OCI-LY1 (cell line): Measurements from ENCODE around the gene OR2S2.

Source experiments
- H2AFZ ChIP-seq: fragments of 200-600 bp; sonication (generic), shearing (Covaris generic); 2 replicates; pipeline ENCODE4 v1.6.0; 2014; ENCODE audit warnings: antibody characterized with exemption, mild to moderate bottlenecking, low read length
- H3F3A ChIP-seq: fragments of 200-600 bp; sonication (generic), shearing (Covaris generic); 2 replicates; pipeline ENCODE4 v1.6.0; 2014; ENCODE audit warnings: mild to moderate bottlenecking, antibody characterized with exemption, low read length, moderate library complexity; ENCODE audit not compliant: insufficient read depth
- H3K27ac ChIP-seq: fragments of 200-600 bp; sonication (generic); 2 replicates; pipeline ENCODE4 v1.5.1; 2014; ENCODE audit warnings: low read length, mixed run types, mild to moderate bottlenecking, low read depth; ENCODE audit not compliant: poor library complexity, severe bottlenecking
- H3K27me3 ChIP-seq: fragments of 200-600 bp; sonication (generic); 2 replicates; pipeline ENCODE4 v1.6.0; 2014; ENCODE audit warnings: antibody characterized with exemption, mild to moderate bottlenecking, low read length, moderate library complexity; ENCODE audit not compliant: insufficient read depth
- H3K36me3 ChIP-seq: fragments of 200-600 bp; sonication (generic); 2 replicates; pipeline ENCODE4 v1.6.1; 2014; ENCODE audit warnings: mild to moderate bottlenecking, antibody characterized with exemption, low read length, moderate library complexity, mixed read lengths; ENCODE audit not compliant: insufficient read depth
- H3K4me1 ChIP-seq: fragments of 200-600 bp; sonication (generic); 2 replicates; pipeline ENCODE4 v1.5.1; 2014; ENCODE audit warnings: mild to moderate bottlenecking, low read length, moderate library complexity; ENCODE audit not compliant: insufficient read depth, severe bottlenecking
- H3K4me2 ChIP-seq: fragments of 200-600 bp; sonication (generic), shearing (Covaris generic); 2 replicates; pipeline ENCODE4 v1.6.1; 2014; ENCODE audit warnings: low read length
- H3K4me3 ChIP-seq: fragments of 200-600 bp; sonication (generic); 2 replicates; pipeline ENCODE4 v1.5.1; 2014; ENCODE audit warnings: low read length, low read depth, mild to moderate bottlenecking, mixed read lengths; ENCODE audit not compliant: poor library complexity, severe bottlenecking
- H3K79me2 ChIP-seq: fragments of 200-600 bp; shearing (Covaris generic); 2 replicates; pipeline ENCODE4 v1.6.1; 2016; ENCODE audit warnings: mixed run types, low read length, mixed read lengths; ENCODE audit not compliant: insufficient read depth
- H3K9ac ChIP-seq: fragments of 200-600 bp; sonication (generic), shearing (Covaris generic); 2 replicates; pipeline ENCODE4 v1.6.1; 2014; ENCODE audit warnings: mild to moderate bottlenecking, low read length, mixed read lengths
- H3K9me2 ChIP-seq: fragments of 200-600 bp; sonication (generic), shearing (Covaris generic); 2 replicates; pipeline ENCODE4 v1.6.1; 2014; ENCODE audit warnings: low read depth, mild to moderate bottlenecking, low read length, mixed read lengths
- H3K9me3 ChIP-seq: fragments of 200-600 bp; shearing (Covaris generic); 2 replicates; pipeline ENCODE4 v1.6.1; 2014; ENCODE audit warnings: low read length, mixed read lengths
- H4K20me1 ChIP-seq: fragments of 200-600 bp; sonication (generic), shearing (Covaris generic); 2 replicates; pipeline ENCODE4 v1.6.0; 2016; ENCODE audit warnings: mild to moderate bottlenecking, low read length; ENCODE audit not compliant: insufficient read depth
- CTCF ChIP-seq: fragments of 200-600 bp; sonication (generic), shearing (Covaris generic); IDR thresholded peaks from 2 replicates; pipeline ENCODE4 v1.5.1; 2017; ENCODE audit warnings: mild to moderate bottlenecking, antibody characterized with exemption, low read length, moderate library complexity, mixed read lengths
- EZH2 ChIP-seq: fragments of 200-600 bp; sonication (generic), shearing (Covaris generic); IDR thresholded peaks from 2 replicates; pipeline ENCODE4 v1.8.0; 2017; ENCODE audit warnings: borderline replicate concordance, mixed run types, mild to moderate bottlenecking, antibody characterized with exemption, low read length, moderate library complexity, mixed read lengths

The OR2S2 gene

GRCh38 chr9:35929453-35929718 lies 28.6 kb downstream of the OR2S2 start:
- no peaks in the 10 kb centered on the region for H3K4me1 ChIP-seq
- no peaks in the 10 kb centered on the region for H3F3A ChIP-seq
- no peaks in the 10 kb centered on the region for H3K36me3 ChIP-seq
- H4K20me1 ChIP-seq = no peaks in the 10 kb centered on the region
- no peaks in the 10 kb centered on the region for H3K9me2 ChIP-seq
- H3K9me3 ChIP-seq = no peaks in the 10 kb centered on the region
- no peak overlapping the region for H3K4me3 ChIP-seq
- H2AFZ ChIP-seq = no peak overlapping the region
- H3K9ac ChIP-seq = no peak overlapping the region
- no peak overlapping the region for H3K4me2 ChIP-seq
- H3K79me2 ChIP-seq = no peaks in the 10 kb centered on the region
- H3K27ac ChIP-seq = no peak overlapping the region
- no peaks in the 10 kb centered on the region for H3K27me3 ChIP-seq
- TF ChIP-seq EZH2 = no peak
- no peak for TF ChIP-seq CTCF

- Histone ChIP-seq H3K9me3 (no peaks in the 10 kb centered on the region), H3K9ac (no peak overlapping the region), H3K4me2 (no peak overlapping the region), H3K79me2 (no peaks in the 10 kb centered on the region), H3F3A (no peaks in the 10 kb centered on the region), H4K20me1 (no peaks in the 10 kb centered on the region), H2AFZ (no peak overlapping the region), H3K4me1 (no peaks in the 10 kb centered on the region), H3K9me2 (no peaks in the 10 kb centered on the region), H3K36me3 (no peaks in the 10 kb centered on the region), H3K4me3 (no peak overlapping the region), H3K27ac (no peak overlapping the region), H3K27me3 (no peaks in the 10 kb centered on the region)
- TF ChIP-seq CTCF = no peak
- TF ChIP-seq EZH2 = no peak
Measured at GRCh38 chr9:35928591-35929452, 29.1 kb downstream of the OR2S2 start.

GRCh38 chr9:35923927-35924763 lies 33.8 kb downstream of the OR2S2 start:
- Histone ChIP-seq H3K27ac (no peak overlapping the region), H3K4me2 (no peak overlapping the region), H3K9ac (no peak overlapping the region)

More at GRCh38 chr9:35923927-35924763, 33.8 kb downstream of the OR2S2 start:
- Histone ChIP-seq H3K36me3 (no peaks in the 10 kb centered on the region), H4K20me1 (no peaks in the 10 kb centered on the region), H3K9me2 (no peaks in the 10 kb centered on the region), H2AFZ (no peak overlapping the region), H3F3A (no peaks in the 10 kb centered on the region), H3K4me1 (no peaks in the 10 kb centered on the region), H3K27me3 (no peaks in the 10 kb centered on the region), H3K9me3 (no peaks in the 10 kb centered on the region), H3K79me2 (no peaks in the 10 kb centered on the region), H3K4me3 (no peak overlapping the region)
- no peak for TF ChIP-seq CTCF
- TF ChIP-seq EZH2 = no peak
